Ovary (tissue), 9 donors: ENCODE measurements around the gene FBXL19. TPM values are rescaled to one million over a fixed set of nuclear protein-coding genes. Genes with fewer than 3 reads are reported as not detected.
A peak's percentile ranks its signal among the peaks of the same experiment; 100 is the strongest.

Source experiments
- DNase-seq, 5 donors: peaks; one replicate each; pipeline ENCODE4 v3.0.0-alpha.2; 2019 to 2020
- H3K27ac ChIP-seq, 2 donors: fragments of 200-600 bp; one replicate each; pipeline versions ENCODE4 v1.5.1 to v1.8.0; 2019 to 2022
- H3K27me3 ChIP-seq: fragments of 200-600 bp; one replicate; pipeline ENCODE4 v1.8.0; 2022
- H3K36me3 ChIP-seq: fragments of 200-600 bp; sonication (generic); one replicate; pipeline ENCODE4 v1.5.1; 2019
- H3K4me1 ChIP-seq: one replicate; pipeline ENCODE4 v1.8.1; 2013; ENCODE audit warnings: mild to moderate bottlenecking, moderate library complexity; ENCODE audit not compliant: insufficient read depth
- H3K4me3 ChIP-seq: fragments of 200-600 bp; sonication (generic); one replicate; pipeline ENCODE4 v1.5.1; 2017
- H3K9me3 ChIP-seq, 2 donors: fragments of 200-600 bp in 1 of 2; sonication (generic) in 1 of 2; one replicate each; pipeline versions ENCODE4 v1.5.1 to v1.8.1; 2013 to 2019; ENCODE audit warnings: mild to moderate bottlenecking in 1 of 2, moderate library complexity in 1 of 2
- EP300 ChIP-seq: sonication (generic); formaldehyde crosslinking; IDR thresholded peaks from one replicate; pipeline ENCODE4 v1.6.1; 2017; ENCODE audit warnings: antibody characterized with exemption
- POLR2A ChIP-seq: fragments of 450-650 bp; IDR thresholded peaks from one replicate; pipeline ENCODE4 v1.6.1; 2017; ENCODE audit warnings: antibody characterized with exemption, mild to moderate bottlenecking, moderate library complexity
- WGBS, 3 donors: extraction: QIAGEN DNeasy Blood & Tissue Kit in 1 of 3; methylation state at CpG; one replicate each; pipeline versions ENCODE4 v1.1.5 to v1.1.7; 2013 to 2017; 5-methylcytosine and 5-hydroxymethylcytosine counted together
- intact Hi-C, 4 donors: fragments of 100-400 bp; cut with DNase I; formaldehyde crosslinking; loops; one replicate each; pipeline versions ENCODE4 v1.11.0 to v1.15.1; 2022 to 2023
- polyA plus RNA-seq, 2 donors: library from polyadenylated mRNA; stranded (reverse); fragments of 200-250 nt in 1 of 2; fragments of 350-450 nt in 1 of 2; fragmentation: Illumina TruSeq in 1 of 2; extraction: RNeasy Lipid Tissue Mini Kit (QIAGEN cat#74804) in 1 of 2; gene quantifications; one replicate each; pipeline ENCODE4 v1.2.3, GENCODE V29; 2013 to 2014
- total RNA-seq, 7 donors: library from RNA; depleted of rRNA in 2 of 7; stranded (reverse); fragments of >200 nt in 2 of 7; fragmentation: NEBNext Ultra II Directional in 3 of 7; extraction: Animal tissue kit (Norgen Biotek cat#: 25700) in 3 of 7; gene quantifications; one replicate each; pipeline versions ENCODE4 v1.1.0 to v1.2.4, GENCODE V29; 2016 to 2023
- TF ChIP-seq, protein P1 (sequence below), 3 donors: fragments of 450-650 bp in 2 of 3; fragments of 200-600 bp in 1 of 3; IDR thresholded peaks; one replicate each; pipeline versions ENCODE4 v1.5.1 to v1.8.0; 2016 to 2022; ENCODE audit warnings: antibody characterized with exemption in 3 of 3, mild to moderate bottlenecking in 1 of 3
- donor health status: DM: no; HTN: no; CAD: no; lungs with moderate emphysema.
- donor health status: DM: no; HTN: no; CAD: no.
- donor health status: Bipolar disorder and iron deficiency.
- donor health status: DM: yes; HTN: yes; CAD: no.
- donor health status: DM: no; HTN: no; CAD: no.
- donor health status: DM: yes; HTN: yes; CAD: no.

Gene FBXL19
- total and polyA plus RNA-seq, 9 donors, result 1.6 to 24.3 (median 14.4) TPM

DNA sequence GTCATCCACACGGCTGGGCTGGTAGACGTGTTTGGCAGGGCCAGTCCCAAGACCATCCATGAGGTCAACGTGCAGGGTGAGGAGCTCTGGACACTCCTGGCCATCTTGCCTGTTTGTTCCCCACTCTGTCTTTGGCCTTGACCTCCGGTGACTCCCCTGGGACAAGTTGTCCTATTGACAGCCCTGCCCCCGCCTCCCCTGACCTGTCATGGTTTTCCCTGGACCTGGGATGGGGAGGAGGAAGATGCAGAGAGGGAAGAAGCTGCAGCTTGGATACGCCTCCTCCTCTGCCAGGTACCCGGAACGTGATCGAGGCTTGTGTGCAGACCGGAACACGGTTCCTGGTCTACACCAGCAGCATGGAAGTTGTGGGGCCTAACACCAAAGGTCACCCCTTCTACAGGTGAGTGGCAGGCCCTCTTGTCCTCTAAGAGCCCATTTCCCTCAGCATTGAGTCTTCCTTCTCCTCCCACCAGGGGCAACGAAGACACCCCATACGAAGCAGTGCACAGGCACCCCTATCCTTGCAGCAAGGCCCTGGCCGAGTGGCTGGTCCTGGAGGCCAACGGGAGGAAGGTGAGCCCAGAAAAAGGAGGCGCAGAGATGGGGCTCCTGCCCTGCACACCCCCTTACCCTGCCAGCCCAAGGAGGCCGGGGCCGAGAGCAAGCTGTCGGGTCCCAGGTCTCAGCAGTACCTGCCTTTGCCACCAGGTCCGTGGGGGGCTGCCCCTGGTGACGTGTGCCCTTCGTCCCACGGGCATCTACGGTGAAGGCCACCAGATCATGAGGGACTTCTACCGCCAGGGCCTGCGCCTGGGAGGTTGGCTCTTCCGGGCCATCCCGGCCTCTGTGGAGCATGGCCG lies 63.0 kb downstream of the FBXL19 start:
- no peaks in the 10 kb centered on the region for H3K36me3 ChIP-seq
- peaks cover 8% of the 10 kb centered on the region for H3K4me1 ChIP-seq
- H3K4me3 ChIP-seq, result no peak overlapping the region
- WGBS, 3 donors, result 84 to 89% (median 86%) methylated on average over 29 of the region's 29 CpGs
- DNase-seq, result no peak
- intact Hi-C loops, result loop anchor here (5.0 to 10.0 kb wide), 5 partner anchors 48 to 888 kb away; partner anchors contain the start of genes ZNF843 (in 4 of the 4), ZNF267 (in 2 of the 4) and STX4 (in 1 of the 4)
- no peak for TF ChIP-seq POLR2A
- TF ChIP-seq, protein P1, sequence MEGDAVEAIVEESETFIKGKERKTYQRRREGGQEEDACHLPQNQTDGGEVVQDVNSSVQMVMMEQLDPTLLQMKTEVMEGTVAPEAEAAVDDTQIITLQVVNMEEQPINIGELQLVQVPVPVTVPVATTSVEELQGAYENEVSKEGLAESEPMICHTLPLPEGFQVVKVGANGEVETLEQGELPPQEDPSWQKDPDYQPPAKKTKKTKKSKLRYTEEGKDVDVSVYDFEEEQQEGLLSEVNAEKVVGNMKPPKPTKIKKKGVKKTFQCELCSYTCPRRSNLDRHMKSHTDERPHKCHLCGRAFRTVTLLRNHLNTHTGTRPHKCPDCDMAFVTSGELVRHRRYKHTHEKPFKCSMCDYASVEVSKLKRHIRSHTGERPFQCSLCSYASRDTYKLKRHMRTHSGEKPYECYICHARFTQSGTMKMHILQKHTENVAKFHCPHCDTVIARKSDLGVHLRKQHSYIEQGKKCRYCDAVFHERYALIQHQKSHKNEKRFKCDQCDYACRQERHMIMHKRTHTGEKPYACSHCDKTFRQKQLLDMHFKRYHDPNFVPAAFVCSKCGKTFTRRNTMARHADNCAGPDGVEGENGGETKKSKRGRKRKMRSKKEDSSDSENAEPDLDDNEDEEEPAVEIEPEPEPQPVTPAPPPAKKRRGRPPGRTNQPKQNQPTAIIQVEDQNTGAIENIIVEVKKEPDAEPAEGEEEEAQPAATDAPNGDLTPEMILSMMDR (IDR thresholded peaks at IDR 0.05), result no peak
- no peak for TF ChIP-seq EP300
- no peaks in the 10 kb centered on the region for H3K27me3 ChIP-seq
- no peaks in the 10 kb centered on the region for H3K9me3 ChIP-seq
- H3K27ac ChIP-seq, result peak overlapping the region in 1 of 2 donors; percentile 12

DNA sequence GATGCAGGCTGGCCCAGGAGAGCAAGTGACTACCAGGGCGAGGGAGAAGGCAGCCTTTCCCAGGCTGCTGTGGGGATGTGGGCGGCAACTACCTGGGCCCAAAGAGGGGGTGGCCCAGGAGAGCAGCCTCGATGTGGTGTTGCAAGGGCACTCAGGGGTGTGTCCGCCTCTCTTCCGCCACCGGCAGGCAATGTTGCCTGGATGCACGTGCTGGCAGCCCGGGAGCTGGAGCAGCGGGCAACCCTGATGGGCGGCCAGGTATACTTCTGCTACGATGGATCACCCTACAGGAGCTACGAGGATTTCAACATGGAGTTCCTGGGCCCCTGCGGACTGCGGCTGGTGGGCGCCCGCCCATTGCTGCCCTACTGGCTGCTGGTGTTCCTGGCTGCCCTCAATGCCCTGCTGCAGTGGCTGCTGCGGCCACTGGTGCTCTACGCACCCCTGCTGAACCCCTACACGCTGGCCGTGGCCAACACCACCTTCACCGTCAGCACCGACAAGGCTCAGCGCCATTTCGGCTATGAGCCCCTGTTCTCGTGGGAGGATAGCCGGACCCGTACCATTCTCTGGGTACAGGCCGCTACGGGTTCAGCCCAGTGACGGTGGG lies 64.3 kb downstream of the FBXL19 start:
- intact Hi-C loops, result loop anchor here (5.0 to 10.0 kb wide), 5 partner anchors 47 to 887 kb away; partner anchors contain the start of genes ZNF843 (in 4 of the 4), ZNF267 (in 2 of the 4) and STX4 (in 1 of the 4)
- H3K27me3 ChIP-seq, result no peaks in the 10 kb centered on the region
- DNase-seq, result no peak
- TF ChIP-seq, protein P1 (IDR thresholded peaks at IDR 0.05), result no peak
- TF ChIP-seq POLR2A (no peak), EP300 (no peak)
- H3K4me1 ChIP-seq, result peaks cover 8% of the 10 kb centered on the region
- H3K4me3 ChIP-seq, result no peak overlapping the region
- H3K27ac ChIP-seq, result no peak overlapping the region
- no peaks in the 10 kb centered on the region for H3K36me3 ChIP-seq
- H3K9me3 ChIP-seq, result no peaks in the 10 kb centered on the region
- 89 to 93% (median 92%) methylated on average over 29 to 30 of the region's 30 CpGs for WGBS, 3 donors

GRCh38 chr16:30989469-30990047 lies 66.2 kb downstream of the FBXL19 start:
- TF ChIP-seq POLR2A, result no peak
- no peak for TF ChIP-seq EP300
- TF ChIP-seq, protein P1 (IDR thresholded peaks at IDR 0.05), result no peak
- Histone ChIP-seq H3K36me3 (no peaks in the 10 kb centered on the region), H3K9me3 (no peaks in the 10 kb centered on the region), H3K27ac (no peak overlapping the region), H3K4me1 (peaks cover 8% of the 10 kb centered on the region), H3K27me3 (no peaks in the 10 kb centered on the region), H3K4me3 (no peak overlapping the region)
- 82 to 85% (median 85%) methylated on average over 23 of the region's 23 CpGs for WGBS, 3 donors
- intact Hi-C loops, result loop anchor here (5.0 to 10.0 kb wide), 7 partner anchors 38 to 885 kb away; partner anchors contain the start of genes ZNF843 (in 4 of the 4), ZNF267 (in 2 of the 4), FUS (in 1 of the 4) and STX4 (in 1 of the 4)
- DNase-seq, result no peak

GRCh38 chr16:30990105-30990504 lies 66.7 kb downstream of the FBXL19 start:
- TF ChIP-seq, protein P1 (IDR thresholded peaks at IDR 0.05), result no peak
- TF ChIP-seq EP300, result no peak
- TF ChIP-seq POLR2A, result no peak

More at GRCh38 chr16:30990105-30990504, 66.7 kb downstream of the FBXL19 start:
- Histone ChIP-seq H3K9me3 (no peaks in the 10 kb centered on the region), H3K27me3 (no peaks in the 10 kb centered on the region), H3K27ac (no peak overlapping the region), H3K4me3 (no peak overlapping the region), H3K36me3 (no peaks in the 10 kb centered on the region), H3K4me1 (peaks cover 8% of the 10 kb centered on the region)
- WGBS, 3 donors, result 63 to 77% (median 75%) methylated on average over 11 to 12 of the region's 12 CpGs
- no peak for DNase-seq
- intact Hi-C loops, result loop anchor here in 1 of 4 donors (5.0 to 10.0 kb wide), 2 partner anchors 37 to 195 kb away; partner anchors contain the start of gene FUS
